WTC11 (cell line): ENCODE measurements around the gene ITGA8. TPM values are rescaled to one million over a fixed set of nuclear protein-coding genes. Genes with fewer than 3 reads are reported as not detected.

Source experiments
- ATAC-seq: fragments of 200-7000 bp; cut with Tn5 transposase; 2 replicates; pipeline ENCODE4 v1.10.0; 2021; ENCODE audit warnings: mild to moderate bottlenecking, moderate library complexity
- CTCF ChIA-PET: fragments of 300-600 bp; sonication (Branson Sonifier 250); formaldehyde crosslinking; loops from one replicate; lab custom pipeline; 2021; ENCODE audit warnings: antibody characterized with exemption; lab: Charles Lee
- POLR2A ChIA-PET: fragments of 350-600 bp; sonication (Branson Sonifier 250); formaldehyde crosslinking; loops from one replicate; lab custom pipeline; 2021; ENCODE audit warnings: antibody characterized with exemption; lab: Charles Lee
- DNase-seq: peaks from one replicate; pipeline ENCODE4 v3.0.0; 2021; ENCODE audit warnings: low spot score
- H3K27ac Mint-ChIP-seq: 2 replicates; pipeline ENCODE4 v1.8.0; 2021; ENCODE audit warnings: mixed read lengths
- H3K27me3 Mint-ChIP-seq: 2 replicates; pipeline ENCODE4 v1.8.0; 2021; ENCODE audit warnings: low read depth, mild to moderate bottlenecking, moderate library complexity, mixed read lengths
- H3K36me3 Mint-ChIP-seq: 2 replicates; pipeline ENCODE4 v1.8.0; 2021; ENCODE audit warnings: mixed read lengths
- H3K4me1 Mint-ChIP-seq: 2 replicates; pipeline ENCODE4 v1.8.0; 2022; ENCODE audit warnings: mixed read lengths
- H3K4me3 Mint-ChIP-seq: 2 replicates; pipeline ENCODE4 v1.8.0; 2021; ENCODE audit warnings: mild to moderate bottlenecking, moderate library complexity, mixed read lengths
- H3K9me3 Mint-ChIP-seq: 2 replicates; pipeline ENCODE4 v1.8.0; 2021; ENCODE audit warnings: mixed read lengths
- AR ChIP-seq: fragments of 250-450 bp; sonication (Bioruptor Pico); IDR thresholded peaks from 2 replicates; pipeline ENCODE4 v1.9.0; 2021; ENCODE audit warnings: mild to moderate bottlenecking
- ATF2 ChIP-seq: sonication (generic); formaldehyde crosslinking; IDR thresholded peaks from 2 replicates; pipeline ENCODE4 v1.8.1; 2022; ENCODE audit warnings: low read depth, missing genetic modification reagents, borderline replicate concordance
- E2F4 ChIP-seq: sonication (generic); formaldehyde crosslinking; IDR thresholded peaks from 2 replicates; pipeline ENCODE4 v1.8.1; 2022; ENCODE audit warnings: low read depth, mild to moderate bottlenecking, moderate library complexity, missing genetic modification reagents, borderline replicate concordance
- ELF4 ChIP-seq: sonication (generic); formaldehyde crosslinking; IDR thresholded peaks from 2 replicates; pipeline ENCODE4 v1.8.1; 2022; ENCODE audit warnings: low read depth, mild to moderate bottlenecking, moderate library complexity, missing genetic modification reagents
- ESRRA ChIP-seq: sonication (generic); formaldehyde crosslinking; IDR thresholded peaks from 2 replicates; pipeline ENCODE4 v1.8.1; 2022; ENCODE audit warnings: mild to moderate bottlenecking, missing genetic modification reagents, borderline replicate concordance
- FOXP1 ChIP-seq: sonication (generic); formaldehyde crosslinking; IDR thresholded peaks from 2 replicates; pipeline ENCODE4 v1.8.0; 2022; ENCODE audit warnings: missing genetic modification reagents, mild to moderate bottlenecking, moderate library complexity, borderline replicate concordance
- GABPB1 ChIP-seq: sonication (generic); formaldehyde crosslinking; IDR thresholded peaks from 2 replicates; pipeline ENCODE4 v1.8.1; 2023; ENCODE audit warnings: mild to moderate bottlenecking, missing genetic modification reagents
- HMGXB4 ChIP-seq: sonication (generic); formaldehyde crosslinking; IDR thresholded peaks from 2 replicates; pipeline ENCODE4 v1.8.1; 2023; ENCODE audit warnings: mild to moderate bottlenecking, moderate library complexity, missing genetic modification reagents
- IRF2 ChIP-seq: sonication (generic); formaldehyde crosslinking; IDR thresholded peaks from 2 replicates; pipeline ENCODE4 v1.8.0; 2022; ENCODE audit warnings: low read depth, missing genetic modification reagents, borderline replicate concordance
- JAZF1 ChIP-seq: fragments of 250-450 bp; sonication (Bioruptor Pico); IDR thresholded peaks from 2 replicates; pipeline ENCODE4 v1.9.0; 2021; ENCODE audit warnings: moderate library complexity, mild to moderate bottlenecking, inconsistent platforms
- MAX ChIP-seq: sonication (generic); formaldehyde crosslinking; IDR thresholded peaks from 2 replicates; pipeline ENCODE4 v1.8.0; 2022; ENCODE audit warnings: mild to moderate bottlenecking, missing genetic modification reagents
- MXD4 ChIP-seq: fragments of 250-450 bp; sonication (Bioruptor Pico); IDR thresholded peaks from 2 replicates; pipeline ENCODE4 v1.8.0; 2021; ENCODE audit warnings: mild to moderate bottlenecking, moderate library complexity, borderline replicate concordance
- NFE2L1 ChIP-seq: sonication (generic); formaldehyde crosslinking; IDR thresholded peaks from 2 replicates; pipeline ENCODE4 v1.8.1; 2023; ENCODE audit warnings: missing genetic modification reagents
- NR3C1 ChIP-seq: sonication (generic); formaldehyde crosslinking; conservative IDR thresholded peaks from 2 replicates; pipeline ENCODE4 v1.8.1; 2023; ENCODE audit warnings: low read depth, mild to moderate bottlenecking, missing genetic modification reagents
- SMAD3 ChIP-seq: sonication (generic); formaldehyde crosslinking; IDR thresholded peaks from 2 replicates; pipeline ENCODE4 v1.8.0; 2022; ENCODE audit warnings: missing genetic modification reagents, mild to moderate bottlenecking, borderline replicate concordance
- SP1 ChIP-seq: sonication (generic); formaldehyde crosslinking; conservative IDR thresholded peaks from 2 replicates; pipeline ENCODE4 v1.8.1; 2022; ENCODE audit warnings: missing genetic modification reagents
- TCF7 ChIP-seq: sonication (generic); formaldehyde crosslinking; IDR thresholded peaks from 2 replicates; pipeline ENCODE4 v1.8.0; 2022; ENCODE audit warnings: mild to moderate bottlenecking, low read depth, missing genetic modification reagents, moderate library complexity
- ZBTB21 ChIP-seq: sonication (generic); formaldehyde crosslinking; IDR thresholded peaks from 2 replicates; pipeline ENCODE4 v1.8.1; 2023; ENCODE audit warnings: mild to moderate bottlenecking, missing genetic modification reagents, borderline replicate concordance
- ZBTB43 ChIP-seq: sonication (generic); formaldehyde crosslinking; IDR thresholded peaks from 2 replicates; pipeline ENCODE4 v1.8.1; 2023; ENCODE audit warnings: mild to moderate bottlenecking, missing genetic modification reagents
- ZNF219 ChIP-seq: sonication (generic); formaldehyde crosslinking; IDR thresholded peaks from 2 replicates; pipeline ENCODE4 v1.8.0; 2023; ENCODE audit warnings: missing genetic modification reagents, mild to moderate bottlenecking, borderline replicate concordance
- ZNF232 ChIP-seq: sonication (generic); formaldehyde crosslinking; IDR thresholded peaks from 2 replicates; pipeline ENCODE4 v1.8.0; 2022; ENCODE audit warnings: mild to moderate bottlenecking, missing genetic modification reagents
- ZNF423 ChIP-seq: fragments of 250-450 bp; sonication (Bioruptor Pico); IDR thresholded peaks from 2 replicates; pipeline ENCODE4 v2.1.2; 2022; ENCODE audit warnings: mild to moderate bottlenecking, moderate library complexity
- ZNF512 ChIP-seq: sonication (generic); formaldehyde crosslinking; IDR thresholded peaks from 2 replicates; pipeline ENCODE4 v1.8.1; 2022; ENCODE audit warnings: missing genetic modification reagents, borderline replicate concordance
- ZSCAN18 ChIP-seq: fragments of 250-450 bp; sonication (Bioruptor Pico); IDR thresholded peaks from 2 replicates; pipeline ENCODE4 v2.1.2; 2022; ENCODE audit warnings: mild to moderate bottlenecking, moderate library complexity
- total RNA-seq: library from RNA; stranded (reverse); gene quantifications from 3 replicates; pipeline ENCODE4 v1.2.3, GENCODE V29; 2021

ITGA8 gene
- total RNA-seq, 1 experiment from 2014 or later: not detected

- TF ChIP-seq ZNF512 (CRISPR knock-in tag): no peak
- no peak for TF ChIP-seq ZSCAN18 (CRISPR knock-in tag)
- no peak for TF ChIP-seq IRF2 (CRISPR knock-in tag)
- no peak for TF ChIP-seq ZNF219 (CRISPR knock-in tag)
- TF ChIP-seq SMAD3: no peak
- no peak for TF ChIP-seq ZNF232 (CRISPR knock-in tag)
- no peak for TF ChIP-seq HMGXB4 (CRISPR knock-in tag)
- TF ChIP-seq GABPB1 (CRISPR knock-in tag): no peak
- no peak for TF ChIP-seq E2F4 (CRISPR knock-in tag)
- TF ChIP-seq MAX (CRISPR knock-in tag): no peak
- no peak for TF ChIP-seq ATF2
- no peak for TF ChIP-seq FOXP1 (CRISPR knock-in tag)
- no peak for TF ChIP-seq ZBTB43 (CRISPR knock-in tag)
- no peak for TF ChIP-seq ZBTB21 (CRISPR knock-in tag)
Measured at GRCh38 chr10:15642095-15642494, 77.6 kb downstream of the ITGA8 start (continued).

- ATAC-seq (no peak), DNase-seq (no peak)
- ChIA-PET POLR2A (no interaction called here), CTCF (interaction anchor here (1.4 kb wide), 1 partner anchor 55 kb away, joined by 7 read pairs; no protein-coding TSS in a partner anchor)
- H3K36me3 Mint-ChIP-seq: no peaks in the 10 kb centered on the region
- no peaks in the 10 kb centered on the region for H3K9me3 Mint-ChIP-seq
- no peak overlapping the region for H3K27ac Mint-ChIP-seq
- H3K27me3 Mint-ChIP-seq: no peaks in the 10 kb centered on the region
- peaks cover 7% of the 10 kb centered on the region for H3K4me1 Mint-ChIP-seq
- H3K4me3 Mint-ChIP-seq: no peak overlapping the region
- no peak for TF ChIP-seq NR3C1
- TF ChIP-seq JAZF1 (CRISPR knock-in tag): no peak
- TF ChIP-seq ESRRA (CRISPR knock-in tag): no peak
- TF ChIP-seq MXD4 (CRISPR knock-in tag): no peak
- TF ChIP-seq ELF4 (CRISPR knock-in tag): no peak
- no peak for TF ChIP-seq NFE2L1 (CRISPR knock-in tag)
- TF ChIP-seq TCF7 (CRISPR knock-in tag): no peak
- TF ChIP-seq AR (CRISPR knock-in tag): no peak
- TF ChIP-seq SP1 (CRISPR knock-in tag): no peak
- no peak for TF ChIP-seq ZNF423 (CRISPR knock-in tag)
Measured at GRCh38 chr10:15640536-15641085, 79.1 kb downstream of the ITGA8 start.
